Colonic mucosa (tissue), 4 donors: ENCODE measurements around the gene DUSP7. TPM values are rescaled to one million over a fixed set of nuclear protein-coding genes. Genes with fewer than 3 reads are reported as not detected.

Experiments used
- DNase-seq: peaks from one replicate; pipeline ENCODE4 v3.0.0-alpha.2; 2020
- H3K27ac ChIP-seq: fragments of 200-600 bp; one replicate; pipeline ENCODE4 v1.8.0; 2021
- H3K27me3 ChIP-seq: fragments of 200-600 bp; one replicate; pipeline ENCODE4 v1.8.0; 2021
- H3K36me3 ChIP-seq: fragments of 200-600 bp; one replicate; pipeline ENCODE4 v1.8.0; 2021
- H3K4me1 ChIP-seq: fragments of 200-600 bp; one replicate; pipeline ENCODE4 v1.8.0; 2021; ENCODE audit warnings: mild to moderate bottlenecking
- H3K4me3 ChIP-seq: fragments of 200-600 bp; one replicate; pipeline ENCODE4 v1.8.0; 2021
- H3K9ac ChIP-seq, 2 donors: one replicate each; pipeline ENCODE4 v1.7.0; 2013; ENCODE audit warnings: control low read depth in 2 of 2, low read depth in 2 of 2, low read length in 2 of 2
- H3K9me3 ChIP-seq: fragments of 200-600 bp; one replicate; pipeline ENCODE4 v1.8.0; 2021
- intact Hi-C: fragments of 100-400 bp; cut with DNase I; formaldehyde crosslinking; loops from one replicate; pipeline ENCODE4 v1.14.1; 2022
- total RNA-seq, 2 donors: library from RNA; stranded (reverse); fragmentation: NEBNext Ultra II Directional in 1 of 2; extraction: Animal tissue kit (Norgen Biotek cat#: 25700) in 1 of 2; gene quantifications; one replicate each; pipeline ENCODE4 v1.2.1, GENCODE V29; 2021
- TF ChIP-seq, protein P1 (sequence below): fragments of 200-600 bp; IDR thresholded peaks from one replicate; pipeline ENCODE4 v1.8.0; 2022; ENCODE audit warnings: antibody characterized with exemption, mild to moderate bottlenecking
- donor health status: healthy.
- donor health status: DM: no; HTN: no; CAD: no.
- donor health status: DM: no; HTN: no; CAD: no.

The DUSP7 gene
- total RNA-seq, 2 donors from 2014 or later: 9.5 to 9.8 TPM

DNA sequence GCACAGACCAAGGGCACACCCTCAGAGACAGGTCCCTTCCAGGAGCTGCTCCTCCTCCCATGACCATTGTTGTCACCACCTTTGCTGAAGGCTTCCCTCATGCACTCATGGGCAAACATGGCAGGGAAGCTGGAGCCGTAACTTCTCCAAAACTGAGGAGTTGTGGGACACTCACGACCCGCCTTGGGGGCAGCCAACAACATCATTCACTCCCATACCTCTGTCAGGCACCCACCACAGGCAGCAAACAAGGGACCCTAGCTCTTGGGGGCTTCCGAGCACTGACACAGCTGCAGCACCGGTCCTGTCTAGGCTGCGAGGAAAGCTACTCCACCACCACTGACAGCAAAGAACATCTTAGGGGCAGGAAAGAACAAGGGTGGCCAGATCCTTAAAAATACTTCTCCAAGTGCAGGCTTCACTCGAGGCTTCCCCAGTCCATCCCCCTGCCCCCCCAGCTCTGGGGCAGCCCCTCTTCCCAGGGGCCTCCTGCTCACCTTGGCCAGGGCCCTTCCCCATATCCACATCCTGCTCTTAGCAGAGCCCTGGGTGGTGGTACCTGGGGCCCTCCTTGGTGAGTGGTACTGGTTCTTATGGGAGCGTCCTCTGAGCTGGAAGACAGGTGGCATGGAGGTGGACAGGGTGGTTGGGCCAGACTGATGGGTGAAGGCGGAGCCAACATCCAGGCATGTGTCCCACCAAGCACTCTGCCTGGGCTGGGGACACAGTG is 28.0 kb upstream of the DUSP7 start:
- Histone ChIP-seq H3K9me3 (no peaks in the 10 kb centered on the region), H3K4me3 (no peak overlapping the region), H3K9ac (no peak overlapping the region), H3K4me1 (no peaks in the 10 kb centered on the region), H3K36me3 (no peaks in the 10 kb centered on the region), H3K27ac (no peak overlapping the region), H3K27me3 (no peaks in the 10 kb centered on the region)
- intact Hi-C loops: no loop called here
- TF ChIP-seq, protein P1, sequence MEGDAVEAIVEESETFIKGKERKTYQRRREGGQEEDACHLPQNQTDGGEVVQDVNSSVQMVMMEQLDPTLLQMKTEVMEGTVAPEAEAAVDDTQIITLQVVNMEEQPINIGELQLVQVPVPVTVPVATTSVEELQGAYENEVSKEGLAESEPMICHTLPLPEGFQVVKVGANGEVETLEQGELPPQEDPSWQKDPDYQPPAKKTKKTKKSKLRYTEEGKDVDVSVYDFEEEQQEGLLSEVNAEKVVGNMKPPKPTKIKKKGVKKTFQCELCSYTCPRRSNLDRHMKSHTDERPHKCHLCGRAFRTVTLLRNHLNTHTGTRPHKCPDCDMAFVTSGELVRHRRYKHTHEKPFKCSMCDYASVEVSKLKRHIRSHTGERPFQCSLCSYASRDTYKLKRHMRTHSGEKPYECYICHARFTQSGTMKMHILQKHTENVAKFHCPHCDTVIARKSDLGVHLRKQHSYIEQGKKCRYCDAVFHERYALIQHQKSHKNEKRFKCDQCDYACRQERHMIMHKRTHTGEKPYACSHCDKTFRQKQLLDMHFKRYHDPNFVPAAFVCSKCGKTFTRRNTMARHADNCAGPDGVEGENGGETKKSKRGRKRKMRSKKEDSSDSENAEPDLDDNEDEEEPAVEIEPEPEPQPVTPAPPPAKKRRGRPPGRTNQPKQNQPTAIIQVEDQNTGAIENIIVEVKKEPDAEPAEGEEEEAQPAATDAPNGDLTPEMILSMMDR: no peak
- no peak for DNase-seq

DNA sequence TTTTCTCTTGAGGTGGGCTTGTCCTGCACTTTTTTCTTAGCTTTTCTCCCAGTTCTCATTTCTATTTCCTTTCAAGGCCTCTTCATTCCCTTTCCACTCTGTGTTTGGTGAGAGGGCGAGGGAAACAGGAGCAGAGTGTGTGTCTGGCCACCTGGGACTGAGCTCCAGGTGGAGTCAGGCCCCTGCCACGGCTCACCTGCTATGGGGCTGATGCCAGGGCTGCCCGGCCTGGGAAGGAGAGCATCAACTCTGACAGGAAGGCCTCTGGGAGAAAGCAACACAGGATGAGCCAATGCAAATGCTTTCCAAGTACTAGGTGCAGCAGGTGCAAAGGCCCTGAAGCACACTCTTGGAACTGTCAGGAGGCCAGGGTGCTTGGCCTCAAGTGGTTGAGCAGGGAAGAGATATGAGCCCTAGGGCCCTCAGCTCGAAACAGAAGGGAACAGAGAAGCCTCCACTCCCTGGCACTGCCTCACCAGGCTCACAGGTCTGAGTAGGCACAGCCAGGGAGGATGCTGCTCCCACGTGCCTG is 27.3 kb upstream of the DUSP7 start:
- no peaks in the 10 kb centered on the region for H3K9me3 ChIP-seq
- H3K27ac ChIP-seq: no peak overlapping the region
- TF ChIP-seq, protein P1: no peak
- no peak overlapping the region for H3K4me3 ChIP-seq
- H3K27me3 ChIP-seq: no peaks in the 10 kb centered on the region
- no peaks in the 10 kb centered on the region for H3K4me1 ChIP-seq
- intact Hi-C loops: no loop called here
- no peaks in the 10 kb centered on the region for H3K36me3 ChIP-seq
- DNase-seq: no peak
- no peak overlapping the region for H3K9ac ChIP-seq

DNA sequence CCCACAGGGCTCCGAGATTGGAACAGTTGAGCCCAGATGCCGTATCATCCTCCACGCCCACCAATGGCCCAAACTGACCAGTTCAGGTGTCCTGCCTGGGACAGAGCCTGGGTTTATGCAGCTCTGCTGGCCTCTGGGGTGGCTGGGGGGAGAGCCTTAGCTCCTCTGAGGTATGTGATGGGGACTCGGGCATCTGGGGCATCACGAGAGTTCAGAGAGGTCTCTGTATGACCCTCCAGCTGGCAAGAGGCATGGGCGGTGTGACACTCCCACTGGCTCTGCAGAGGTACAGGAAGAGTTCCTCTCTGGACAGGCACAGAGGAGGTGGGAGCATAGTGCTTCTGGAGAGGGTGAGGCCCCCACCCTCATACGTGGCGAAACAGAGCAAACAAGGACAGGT is 26.6 kb upstream of the DUSP7 start:
- H3K36me3 ChIP-seq: no peaks in the 10 kb centered on the region
- H3K4me3 ChIP-seq: no peak overlapping the region
- H3K27me3 ChIP-seq: no peaks in the 10 kb centered on the region
- intact Hi-C loops: no loop called here
- DNase-seq: no peak
- no peak overlapping the region for H3K9ac ChIP-seq
- H3K27ac ChIP-seq: no peak overlapping the region
- H3K9me3 ChIP-seq: no peaks in the 10 kb centered on the region
- no peaks in the 10 kb centered on the region for H3K4me1 ChIP-seq
- TF ChIP-seq, protein P1: no peak

DNA sequence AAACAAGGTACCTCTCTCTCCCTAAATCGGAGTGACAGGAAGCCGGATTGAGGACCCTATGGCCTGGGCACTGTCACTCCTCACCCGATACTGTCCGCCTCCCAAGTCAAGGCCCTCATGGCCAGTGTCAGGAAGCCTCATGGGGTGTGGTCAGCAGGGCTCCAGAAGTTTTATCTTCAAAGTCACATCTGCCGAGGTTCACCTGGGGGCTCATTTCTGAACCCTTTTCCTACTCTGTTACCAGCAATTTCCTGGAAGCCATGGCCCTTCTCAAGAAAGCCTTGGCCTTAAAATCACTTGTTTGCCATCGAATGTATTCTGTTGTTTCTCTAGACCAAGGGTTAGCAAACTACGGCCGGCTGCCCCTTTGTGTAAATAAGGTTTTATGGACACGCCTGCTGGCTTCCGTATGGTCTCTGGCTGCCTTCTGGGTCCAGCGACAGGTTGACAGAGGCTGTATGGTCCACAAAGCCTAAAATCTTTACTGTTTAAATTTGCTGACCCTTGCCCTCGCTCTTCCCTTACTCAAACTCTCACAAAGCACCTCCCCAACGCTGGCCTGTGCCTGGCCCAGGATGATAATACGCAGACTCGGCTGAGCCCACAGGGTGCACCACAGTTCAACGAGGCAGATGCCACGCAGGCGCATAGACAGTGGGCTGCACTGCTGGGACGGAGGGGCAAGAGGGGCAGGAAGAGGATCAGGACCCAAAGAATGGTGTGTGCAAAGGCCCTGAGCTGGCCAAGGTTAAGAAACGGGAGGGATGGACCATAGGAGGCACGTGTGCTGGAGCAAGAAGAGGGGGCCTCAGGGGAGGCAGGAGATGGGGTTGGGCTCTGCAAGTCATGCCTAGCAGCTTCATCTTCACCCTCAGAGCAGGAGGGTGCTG is 24.7 kb upstream of the DUSP7 start:
- TF ChIP-seq, protein P1: no peak
- Histone ChIP-seq H3K27ac (no peak overlapping the region), H3K27me3 (no peaks in the 10 kb centered on the region), H3K9ac (no peak overlapping the region), H3K9me3 (no peaks in the 10 kb centered on the region), H3K36me3 (no peaks in the 10 kb centered on the region), H3K4me1 (no peaks in the 10 kb centered on the region), H3K4me3 (no peak overlapping the region)
- no peak for DNase-seq
- intact Hi-C loops: no loop called here

DNA sequence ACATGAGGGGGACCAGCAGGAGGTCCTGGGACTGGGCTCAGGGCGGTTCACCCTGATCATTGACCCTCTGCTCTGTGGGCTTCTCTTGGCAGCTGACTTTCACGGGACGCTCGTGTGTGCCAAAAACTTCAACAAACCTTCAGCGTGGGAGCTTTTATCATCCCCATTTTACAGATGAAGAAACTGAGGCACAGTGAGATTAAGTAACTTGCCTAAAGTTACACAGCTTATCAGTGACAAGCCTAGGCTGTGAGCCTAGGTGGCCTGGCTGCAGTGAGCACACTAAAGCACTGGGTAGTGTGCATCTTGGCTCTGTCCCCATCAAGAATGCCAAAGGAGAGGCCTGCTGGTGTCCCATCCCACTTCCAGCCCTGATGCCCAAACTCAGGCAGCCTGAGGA is 23.6 kb upstream of the DUSP7 start:
- H3K9ac ChIP-seq: no peak overlapping the region
- no peaks in the 10 kb centered on the region for H3K9me3 ChIP-seq
- no peak for DNase-seq
- no peak overlapping the region for H3K27ac ChIP-seq
- H3K27me3 ChIP-seq: no peaks in the 10 kb centered on the region
- H3K4me1 ChIP-seq: no peaks in the 10 kb centered on the region
- H3K36me3 ChIP-seq: no peaks in the 10 kb centered on the region
- no peak overlapping the region for H3K4me3 ChIP-seq
- TF ChIP-seq, protein P1: no peak
- intact Hi-C loops: no loop called here
